Astrocyte of the spinal cord (primary cell): ENCODE data around the gene MYO19.
A peak's percentile ranks its signal among the peaks of the same experiment; 100 is the strongest.

Source experiments
- DNase-seq: peaks from one replicate; pipeline ENCODE4 v3.0.0; 2011; ENCODE audit warnings: low read depth, low spot score
- H3K4me3 ChIP-seq: 2 replicates; pipeline ENCODE4 v1.5.1; 2011; ENCODE audit warnings: low read depth, mild to moderate bottlenecking, low read length, moderate library complexity
- in situ Hi-C: cut with HindIII; loops from 2 replicates; pipeline ENCODE4 v1.10.0; 2017; ENCODE audit warnings: low sequenced_read_pairs
- TF ChIP-seq, protein P1 (sequence below): IDR thresholded peaks from 2 replicates; pipeline ENCODE4 v1.5.1; 2012; ENCODE audit warnings: low read depth, mild to moderate bottlenecking, low read length, inconsistent platforms

The MYO19 gene

DNA sequence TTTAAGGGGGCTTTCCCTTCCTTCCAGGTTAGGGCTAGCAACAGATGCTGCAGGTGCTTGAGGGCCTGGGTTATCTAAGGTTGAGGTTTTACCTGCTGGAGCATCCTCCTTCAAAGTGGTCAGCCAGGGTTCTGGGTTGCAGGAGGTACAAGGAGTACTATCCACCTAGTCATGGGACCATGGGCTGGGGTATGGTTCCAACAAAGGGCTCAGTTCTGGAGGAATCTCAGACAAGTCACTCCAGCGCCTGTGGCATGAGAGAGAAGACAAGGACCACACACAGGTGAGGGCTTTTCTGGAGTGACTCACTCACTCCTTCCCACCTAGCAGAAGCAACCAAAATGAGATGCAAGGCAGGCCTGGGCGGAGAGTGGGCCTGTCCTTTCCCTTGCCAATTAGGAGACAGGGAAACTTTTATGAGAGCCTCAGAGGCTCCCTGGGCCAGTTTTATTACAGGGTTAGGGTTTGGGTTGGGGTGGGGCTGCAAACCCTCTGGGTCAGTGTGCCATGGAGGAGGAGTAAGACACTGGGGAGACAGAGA, 2.2 kb downstream of the MYO19 start:
- TF ChIP-seq, protein P1, sequence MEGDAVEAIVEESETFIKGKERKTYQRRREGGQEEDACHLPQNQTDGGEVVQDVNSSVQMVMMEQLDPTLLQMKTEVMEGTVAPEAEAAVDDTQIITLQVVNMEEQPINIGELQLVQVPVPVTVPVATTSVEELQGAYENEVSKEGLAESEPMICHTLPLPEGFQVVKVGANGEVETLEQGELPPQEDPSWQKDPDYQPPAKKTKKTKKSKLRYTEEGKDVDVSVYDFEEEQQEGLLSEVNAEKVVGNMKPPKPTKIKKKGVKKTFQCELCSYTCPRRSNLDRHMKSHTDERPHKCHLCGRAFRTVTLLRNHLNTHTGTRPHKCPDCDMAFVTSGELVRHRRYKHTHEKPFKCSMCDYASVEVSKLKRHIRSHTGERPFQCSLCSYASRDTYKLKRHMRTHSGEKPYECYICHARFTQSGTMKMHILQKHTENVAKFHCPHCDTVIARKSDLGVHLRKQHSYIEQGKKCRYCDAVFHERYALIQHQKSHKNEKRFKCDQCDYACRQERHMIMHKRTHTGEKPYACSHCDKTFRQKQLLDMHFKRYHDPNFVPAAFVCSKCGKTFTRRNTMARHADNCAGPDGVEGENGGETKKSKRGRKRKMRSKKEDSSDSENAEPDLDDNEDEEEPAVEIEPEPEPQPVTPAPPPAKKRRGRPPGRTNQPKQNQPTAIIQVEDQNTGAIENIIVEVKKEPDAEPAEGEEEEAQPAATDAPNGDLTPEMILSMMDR = no peak
- no peak for DNase-seq
- in situ Hi-C loops = no loop called here
- H3K4me3 ChIP-seq = no peak overlapping the region

DNA sequence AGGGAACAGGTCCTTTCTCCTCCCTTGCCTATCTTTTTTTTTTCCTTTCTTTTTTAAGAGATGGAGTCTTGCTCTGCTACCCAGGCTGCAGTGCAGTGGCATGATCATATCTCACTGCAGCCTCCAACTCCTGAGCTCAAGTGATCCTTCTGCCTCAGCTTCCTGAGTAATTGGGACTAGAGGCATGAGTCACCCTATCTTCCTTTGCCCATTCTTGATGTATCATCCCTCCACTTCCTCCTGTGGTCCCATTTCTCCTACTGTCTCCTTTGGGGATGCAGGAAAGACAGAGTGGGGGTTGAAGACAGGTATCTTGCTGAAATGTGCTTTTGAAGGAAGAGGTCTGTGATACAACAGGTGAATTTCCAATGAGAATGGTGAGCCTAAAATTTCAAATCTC, 5.5 kb downstream of the MYO19 start:
- peak; percentile 22 for DNase-seq
- TF ChIP-seq, protein P1 = no peak
- no peak overlapping the region for H3K4me3 ChIP-seq
- in situ Hi-C loops = no loop called here

DNA sequence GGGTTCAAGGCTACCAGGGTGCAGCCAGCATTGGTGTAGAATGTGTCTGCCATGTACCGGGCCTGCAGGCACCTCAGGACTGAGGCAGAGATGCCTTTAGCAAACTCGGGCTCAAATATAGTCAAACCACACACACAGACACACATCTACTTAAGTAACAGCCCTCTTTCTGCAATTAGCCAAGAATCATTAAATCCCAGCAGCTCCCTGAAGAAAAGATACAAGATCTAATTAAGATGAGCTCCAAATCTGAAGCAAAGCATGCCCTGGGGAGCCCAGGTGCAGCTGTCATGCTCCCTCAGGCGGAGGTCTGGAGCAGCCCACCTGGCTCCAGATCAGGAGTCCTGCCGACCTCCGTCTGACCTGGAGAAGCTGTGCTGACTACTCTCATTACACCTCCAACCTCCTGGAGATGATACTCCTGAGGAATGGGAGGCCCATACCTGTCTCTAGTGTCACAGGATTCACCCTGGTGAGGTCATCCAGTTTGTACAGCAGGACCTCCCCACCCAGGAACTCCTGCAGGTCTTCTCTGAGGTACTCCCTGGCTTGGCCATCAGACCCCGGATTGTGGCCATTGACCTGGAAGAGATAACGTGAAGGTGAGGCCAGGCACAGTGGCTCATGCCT, 6.9 kb downstream of the MYO19 start:
- in situ Hi-C loops = no loop called here
- no peak overlapping the region for H3K4me3 ChIP-seq
- no peak for DNase-seq
- TF ChIP-seq, protein P1 = no peak

DNA sequence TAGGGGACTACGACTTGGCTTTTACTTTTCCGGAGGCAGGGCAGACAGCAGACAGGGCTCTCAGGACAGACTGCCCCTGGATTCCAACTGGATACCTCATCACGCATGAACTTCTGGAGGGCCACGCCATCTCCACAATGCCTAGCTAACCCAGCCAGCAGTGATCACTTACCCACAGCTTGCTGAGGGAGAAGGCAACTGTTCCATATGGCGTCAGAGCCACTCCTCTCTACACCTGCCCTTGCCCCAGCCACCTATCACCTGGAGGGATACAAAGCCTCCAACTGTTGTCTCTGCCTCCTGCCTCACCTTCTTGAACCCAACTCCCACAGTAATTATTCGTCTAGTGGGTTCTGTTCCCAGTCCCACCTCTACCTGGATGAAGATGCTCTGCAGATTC, 8.8 kb downstream of the MYO19 start:
- TF ChIP-seq, protein P1 = no peak
- in situ Hi-C loops = no loop called here
- DNase-seq = no peak
- no peak overlapping the region for H3K4me3 ChIP-seq

DNA sequence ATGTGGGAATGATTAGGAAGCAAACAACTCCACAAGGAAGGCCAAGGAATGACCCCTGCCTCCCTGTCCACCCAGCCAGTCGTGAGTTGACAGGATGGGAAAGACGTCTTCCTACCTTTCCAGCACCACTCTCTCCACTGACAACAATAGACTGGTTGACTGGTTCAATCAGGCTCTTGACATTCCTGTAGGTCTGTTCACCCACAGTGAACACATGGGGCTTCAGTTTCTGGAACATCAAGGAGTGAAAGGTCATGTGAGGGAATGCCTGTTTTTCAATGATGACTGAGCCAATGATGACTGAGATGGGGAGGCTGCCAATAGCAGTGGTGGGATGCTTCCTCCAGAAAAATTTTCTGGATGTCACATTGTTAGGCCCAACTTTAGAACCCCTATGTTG, 9.6 kb downstream of the MYO19 start:
- TF ChIP-seq, protein P1 = no peak
- DNase-seq = no peak
- in situ Hi-C loops = no loop called here
- H3K4me3 ChIP-seq = no peak overlapping the region

DNA sequence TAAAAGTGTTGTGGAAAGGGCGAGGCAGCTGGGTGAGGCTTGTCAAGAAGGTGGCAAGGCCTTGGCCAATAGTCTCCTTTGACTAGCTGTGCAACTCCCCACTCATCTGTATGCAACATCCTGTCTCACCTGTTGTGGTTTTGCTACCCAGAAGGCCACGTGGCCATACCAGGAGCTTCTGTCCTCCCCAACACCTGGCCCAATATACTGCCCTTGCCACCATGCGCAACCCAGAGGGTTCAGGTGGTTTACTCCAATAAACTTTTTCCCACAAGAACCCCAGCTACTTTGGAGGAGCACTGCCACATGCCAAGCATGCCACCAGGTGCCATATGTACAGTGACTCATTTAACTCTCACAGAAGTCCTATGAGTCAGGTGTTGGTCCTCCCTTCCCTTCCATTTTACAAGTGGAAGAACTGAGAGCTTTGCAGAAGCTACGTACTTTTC, 10.2 kb downstream of the MYO19 start:
- H3K4me3 ChIP-seq = no peak overlapping the region
- DNase-seq = no peak
- in situ Hi-C loops = no loop called here
- TF ChIP-seq, protein P1 = no peak
